WTC11 (cell line): ENCODE results near the gene OR2T35.

Source experiments
- CBFB ChIP-seq: sonication (generic); formaldehyde crosslinking; IDR thresholded peaks from 2 replicates; pipeline ENCODE4 v1.8.1; 2022; ENCODE audit warnings: mild to moderate bottlenecking, low read depth, missing genetic modification reagents
- CTCF ChIP-seq: fragments of 200-600 bp; IDR thresholded peaks from 2 replicates; pipeline ENCODE4 v1.8.0; 2022; ENCODE audit warnings: antibody characterized with exemption
- ESRRA ChIP-seq: sonication (generic); formaldehyde crosslinking; IDR thresholded peaks from 2 replicates; pipeline ENCODE4 v1.8.1; 2022; ENCODE audit warnings: mild to moderate bottlenecking, missing genetic modification reagents, borderline replicate concordance
- ETV6 ChIP-seq: sonication (generic); formaldehyde crosslinking; IDR thresholded peaks from 2 replicates; pipeline ENCODE4 v1.8.1; 2022; ENCODE audit warnings: mild to moderate bottlenecking, missing genetic modification reagents
- FOXJ3 ChIP-seq: sonication (generic); formaldehyde crosslinking; IDR thresholded peaks from 2 replicates; pipeline ENCODE4 v1.9.0; 2021; ENCODE audit warnings: missing genetic modification reagents, mild to moderate bottlenecking, borderline replicate concordance
- NFE2L1 ChIP-seq: sonication (generic); formaldehyde crosslinking; IDR thresholded peaks from 2 replicates; pipeline ENCODE4 v1.8.1; 2023; ENCODE audit warnings: missing genetic modification reagents
- NFYB ChIP-seq: sonication (generic); formaldehyde crosslinking; conservative IDR thresholded peaks from 2 replicates; pipeline ENCODE4 v1.8.0; 2022; ENCODE audit warnings: low read depth, missing genetic modification reagents
- PREB ChIP-seq: sonication (generic); formaldehyde crosslinking; IDR thresholded peaks from 2 replicates; pipeline ENCODE4 v1.8.1; 2022; ENCODE audit warnings: mild to moderate bottlenecking, missing genetic modification reagents, moderate library complexity, borderline replicate concordance
- SP1 ChIP-seq: sonication (generic); formaldehyde crosslinking; conservative IDR thresholded peaks from 2 replicates; pipeline ENCODE4 v1.8.1; 2022; ENCODE audit warnings: missing genetic modification reagents
- TCF7 ChIP-seq: sonication (generic); formaldehyde crosslinking; IDR thresholded peaks from 2 replicates; pipeline ENCODE4 v1.8.0; 2022; ENCODE audit warnings: mild to moderate bottlenecking, low read depth, missing genetic modification reagents, moderate library complexity
- TEAD1 ChIP-seq: sonication (generic); formaldehyde crosslinking; IDR thresholded peaks from 2 replicates; pipeline ENCODE4 v1.8.0; 2022; ENCODE audit warnings: mild to moderate bottlenecking, missing genetic modification reagents
- USF1 ChIP-seq: sonication (generic); formaldehyde crosslinking; IDR thresholded peaks from 2 replicates; pipeline ENCODE4 v1.8.0; 2022; ENCODE audit warnings: mild to moderate bottlenecking, missing genetic modification reagents
- ZNF121 ChIP-seq: sonication (generic); formaldehyde crosslinking; IDR thresholded peaks from 2 replicates; pipeline ENCODE4 v1.8.0; 2023; ENCODE audit warnings: missing genetic modification reagents
- ZNF396 ChIP-seq: fragments of 250-450 bp; sonication (Bioruptor Pico); IDR thresholded peaks from 2 replicates; pipeline ENCODE4 v1.8.0; 2021; ENCODE audit warnings: mild to moderate bottlenecking, moderate library complexity, borderline replicate concordance

GRCh38 chr1:248596615-248597014 is 48.5 kb downstream of the OR2T35 start:
- no peak for TF ChIP-seq SP1 (CRISPR knock-in tag)
- TF ChIP-seq CTCF = no peak
- TF ChIP-seq TCF7 = no peak
- TF ChIP-seq ETV6 (CRISPR knock-in tag) = no peak
- TF ChIP-seq TEAD1 (CRISPR knock-in tag) = no peak
- no peak for TF ChIP-seq ESRRA (CRISPR knock-in tag)
- no peak for TF ChIP-seq PREB (CRISPR knock-in tag)
- no peak for TF ChIP-seq ZNF121 (CRISPR knock-in tag)
- TF ChIP-seq USF1 (CRISPR knock-in tag) = no peak
- no peak for TF ChIP-seq CBFB
- no peak for TF ChIP-seq FOXJ3 (CRISPR knock-in tag)
- no peak for TF ChIP-seq NFYB (CRISPR knock-in tag)
- no peak for TF ChIP-seq NFE2L1 (CRISPR knock-in tag)
- TF ChIP-seq ZNF396 (CRISPR knock-in tag) = no peak
